Measurements from ENCODE around the gene OSGIN1. TPM values are rescaled to one million over a fixed set of nuclear protein-coding genes. Genes with fewer than 3 reads are reported as not detected.

OSGIN1 gene
- total and polyA plus RNA-seq, 12 donors = 3.2 to 14.5 (median 5.5) TPM

DNA sequence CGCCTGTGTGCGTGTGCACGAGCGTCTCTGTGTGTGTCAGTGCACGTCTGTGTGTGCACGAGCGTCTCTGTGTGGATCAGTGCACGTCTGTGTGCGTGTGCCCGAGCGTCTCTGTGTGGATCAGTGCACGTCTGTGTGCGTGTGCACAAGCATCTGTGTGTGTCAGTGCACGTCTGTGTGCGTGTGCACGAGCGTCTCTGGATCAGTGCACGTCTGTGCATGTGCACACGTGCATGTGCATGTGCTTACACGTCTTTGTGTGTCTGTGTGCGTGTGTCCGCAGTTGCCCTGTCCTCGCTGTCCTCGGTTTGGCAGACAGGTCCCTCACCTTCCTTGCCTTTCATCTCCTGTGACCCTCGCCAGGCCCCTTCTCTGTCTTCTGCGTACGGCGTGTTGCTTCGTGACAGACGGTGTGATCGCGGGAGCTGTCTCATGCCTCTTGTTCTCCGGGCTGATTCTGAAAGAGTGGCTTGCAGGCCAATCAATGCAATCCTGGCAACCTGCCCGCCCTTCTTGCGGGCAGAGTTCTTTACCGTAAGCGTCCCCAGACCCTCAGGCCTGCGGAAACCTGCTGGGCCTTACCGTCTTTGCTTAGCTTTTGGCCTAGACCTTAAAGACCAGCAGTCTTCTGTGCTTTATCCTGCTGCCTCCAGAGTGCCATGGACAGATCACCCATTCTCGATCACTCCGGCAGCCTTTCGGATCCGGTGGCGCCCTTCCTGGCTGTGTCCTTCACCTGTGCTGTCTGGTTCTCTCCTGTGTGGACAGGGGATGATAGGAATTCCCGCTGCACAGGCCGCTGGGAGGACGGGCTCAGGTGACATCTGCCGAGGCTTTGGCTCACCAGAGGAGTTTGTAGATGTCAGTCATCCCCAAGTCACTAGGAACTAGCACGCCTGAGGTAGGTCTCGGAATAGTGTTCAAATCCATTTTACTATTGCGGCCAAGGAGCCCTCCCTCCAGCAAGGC, 35.6 kb upstream of the OSGIN1 start:
- DNase-seq (no peak), ATAC-seq (no peak)
- intact Hi-C loops (cut with DNase I) = loop anchor here in 1 of 10 donors (5.0 kb wide), 1 partner anchor 75 kb away; no protein-coding TSS in a partner anchor
- TF ChIP-seq, protein P1, sequence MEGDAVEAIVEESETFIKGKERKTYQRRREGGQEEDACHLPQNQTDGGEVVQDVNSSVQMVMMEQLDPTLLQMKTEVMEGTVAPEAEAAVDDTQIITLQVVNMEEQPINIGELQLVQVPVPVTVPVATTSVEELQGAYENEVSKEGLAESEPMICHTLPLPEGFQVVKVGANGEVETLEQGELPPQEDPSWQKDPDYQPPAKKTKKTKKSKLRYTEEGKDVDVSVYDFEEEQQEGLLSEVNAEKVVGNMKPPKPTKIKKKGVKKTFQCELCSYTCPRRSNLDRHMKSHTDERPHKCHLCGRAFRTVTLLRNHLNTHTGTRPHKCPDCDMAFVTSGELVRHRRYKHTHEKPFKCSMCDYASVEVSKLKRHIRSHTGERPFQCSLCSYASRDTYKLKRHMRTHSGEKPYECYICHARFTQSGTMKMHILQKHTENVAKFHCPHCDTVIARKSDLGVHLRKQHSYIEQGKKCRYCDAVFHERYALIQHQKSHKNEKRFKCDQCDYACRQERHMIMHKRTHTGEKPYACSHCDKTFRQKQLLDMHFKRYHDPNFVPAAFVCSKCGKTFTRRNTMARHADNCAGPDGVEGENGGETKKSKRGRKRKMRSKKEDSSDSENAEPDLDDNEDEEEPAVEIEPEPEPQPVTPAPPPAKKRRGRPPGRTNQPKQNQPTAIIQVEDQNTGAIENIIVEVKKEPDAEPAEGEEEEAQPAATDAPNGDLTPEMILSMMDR (IDR thresholded peaks at IDR 0.05) = no peak
- Histone ChIP-seq H3K27me3 (no peaks in the 10 kb centered on the region), H3K4me1 (peaks cover 2 to 18% (median 11%) of the 10 kb centered on the region in 9 donors), H3K27ac (no peak overlapping the region), H3K4me3 (no peak overlapping the region), H3K9me3 (no peaks in the 10 kb centered on the region), H3K36me3 (peaks cover 0 to 87% (median 42%) of the 10 kb centered on the region in 9 donors)
- 94 to 95% methylated on average over 51 of the region's 51 CpGs for WGBS, 2 donors

DNA sequence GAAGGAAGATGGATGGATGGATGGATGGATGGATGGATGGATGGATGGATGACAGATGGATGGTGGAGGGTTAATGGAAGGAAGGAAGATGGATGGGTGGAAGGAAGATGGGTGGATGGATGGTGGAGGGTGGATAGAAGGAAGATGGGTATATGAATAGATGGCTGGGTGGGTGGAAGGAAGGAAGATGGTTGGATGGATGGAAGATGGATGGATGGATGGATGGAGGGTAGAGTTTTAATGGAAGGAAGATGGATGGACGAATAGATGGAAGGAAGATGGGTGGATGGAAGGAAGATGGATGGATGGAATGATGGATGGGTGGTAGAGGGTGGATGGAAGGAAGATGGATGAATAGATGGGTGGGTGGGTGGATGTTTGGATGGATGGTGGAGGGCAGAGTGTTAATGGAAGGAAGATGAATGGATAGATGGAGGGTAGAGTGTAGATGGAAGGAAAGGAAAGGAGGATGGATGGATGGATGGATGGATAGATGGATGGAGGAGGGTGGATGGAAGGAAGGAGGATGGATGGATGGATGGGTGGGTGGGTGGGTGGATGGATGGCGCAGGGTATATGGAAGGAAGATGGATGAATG, 32.0 kb upstream of the OSGIN1 start:
- H3K27ac ChIP-seq = no peak overlapping the region
- peaks cover 0 to 4% (median under 1%) of the 10 kb centered on the region in 9 donors for H3K4me1 ChIP-seq
- TF ChIP-seq, protein P1 (IDR thresholded peaks at IDR 0.05) = no peak
- H3K36me3 ChIP-seq = peaks cover 0 to 76% (median 27%) of the 10 kb centered on the region in 9 donors
- H3K4me3 ChIP-seq = no peak overlapping the region
- no peaks in the 10 kb centered on the region for H3K9me3 ChIP-seq
- ATAC-seq (no peak), DNase-seq (no peak)
- intact Hi-C loops (cut with DNase I) = loop anchor here in 2 of 10 donors (10.0 kb wide), 1 partner anchor 96 kb away; no protein-coding TSS in a partner anchor
- H3K27me3 ChIP-seq = no peaks in the 10 kb centered on the region
- WGBS, 2 donors = 96 to 97% methylated on average over 2 of the region's 2 CpGs

DNA sequence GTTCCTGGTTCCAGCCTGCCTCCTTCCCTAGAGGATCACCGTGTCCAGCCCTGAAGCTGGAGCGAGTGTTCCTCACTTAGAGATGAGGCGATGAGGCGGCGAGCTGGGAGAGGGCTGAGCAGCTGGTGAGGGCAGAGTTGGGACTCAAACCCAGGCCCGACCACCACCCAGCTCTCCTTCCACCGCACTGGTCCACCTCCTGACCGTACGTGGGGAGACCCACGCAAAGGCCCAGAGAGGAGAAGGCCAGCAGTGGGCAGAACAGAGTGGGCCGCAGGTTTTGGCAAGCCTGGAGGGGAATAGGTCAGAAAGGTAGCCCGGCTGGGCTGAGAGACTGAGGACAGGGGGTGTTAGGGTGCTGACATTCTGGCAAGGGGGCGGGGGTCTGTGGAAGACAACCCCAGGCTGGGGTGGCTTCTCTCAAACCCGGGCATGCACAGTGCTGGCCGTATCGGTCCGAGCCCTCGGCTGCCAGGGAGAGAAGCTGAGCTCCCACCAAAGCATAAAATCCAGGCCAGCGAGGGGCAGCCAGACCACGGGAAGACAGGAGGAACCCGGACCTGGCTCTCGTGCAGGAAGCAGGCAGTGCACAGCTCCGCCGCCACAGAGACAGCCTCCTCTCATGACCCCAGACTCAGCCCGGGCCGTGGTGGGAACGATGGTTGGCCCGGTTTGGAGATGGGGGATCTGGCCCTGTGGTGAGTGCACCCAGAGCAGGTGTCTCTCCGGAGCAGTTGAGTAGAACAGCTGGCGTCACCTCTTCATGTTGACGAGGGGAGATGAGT, 29.3 kb upstream of the OSGIN1 start:
- intact Hi-C loops (cut with DNase I) = loop anchor here in 2 of 10 donors (10.0 kb wide), 1 partner anchor 99 kb away; no protein-coding TSS in a partner anchor
- H3K9me3 ChIP-seq = no peaks in the 10 kb centered on the region
- peaks cover 0 to 17% (median 12%) of the 10 kb centered on the region in 9 donors for H3K4me1 ChIP-seq
- no peak for DNase-seq
- no peak overlapping the region for H3K4me3 ChIP-seq
- H3K27ac ChIP-seq = no peak overlapping the region
- WGBS, 2 donors = 87 to 88% methylated on average over 31 of the region's 31 CpGs
- peaks cover 0 to 56% (median 11%) of the 10 kb centered on the region in 9 donors for H3K36me3 ChIP-seq
- no peaks in the 10 kb centered on the region for H3K27me3 ChIP-seq
- no peak for ATAC-seq
- TF ChIP-seq, protein P1 (IDR thresholded peaks at IDR 0.05) = no peak

Measured in heart right ventricle (tissue), 16 donors.